ENCODE results near the gene TNNT1.
"Not testable (repeated sequence)": the region's sequence is repeated elsewhere in the genome, so short reads cannot be mapped to it uniquely, and the experiment has no call there.

The TNNT1 gene

GRCh38 chr19:55178781-55179599 is 30.0 kb upstream of the TNNT1 start:
- Histone ChIP-seq H3K9me3 (ENCODE audit: control insufficient read depth, insufficient read depth, low read length) (no peaks in the 10 kb centered on the region), H3K4me3 (ENCODE audit: low read depth, low read length) (peak overlapping the region; percentile 75), H3K27ac (ENCODE audit: low read depth, low read length) (peak overlapping the region; percentile 32), H3K36me3 (ENCODE audit: control insufficient read depth, insufficient read depth, low read length) (no peaks in the 10 kb centered on the region), H3K9ac (ENCODE audit: low read depth, low read length) (no peak overlapping the region), H3K4me1 (ENCODE audit: control insufficient read depth, insufficient read depth, low read length) (peaks cover 7% of the 10 kb centered on the region; the same call in 1 of the 2 replicates), H3K27me3 (ENCODE audit: control insufficient read depth, insufficient read depth, low read length) (peaks cover 51% of the 10 kb centered on the region)

GRCh38 chr19:55176076-55176475 is 27.1 kb upstream of the TNNT1 start:
- Histone ChIP-seq H3K36me3 (ENCODE audit: control insufficient read depth, insufficient read depth, low read length) (no peaks in the 10 kb centered on the region), H3K9ac (ENCODE audit: low read depth, low read length) (no peak overlapping the region), H3K27me3 (ENCODE audit: control insufficient read depth, insufficient read depth, low read length) (peaks cover 63% of the 10 kb centered on the region), H3K4me1 (ENCODE audit: control insufficient read depth, insufficient read depth, low read length) (peaks cover 13% of the 10 kb centered on the region; the same call in 1 of the 2 replicates), H3K4me3 (ENCODE audit: low read depth, low read length) (no peak overlapping the region), H3K9me3 (ENCODE audit: control insufficient read depth, insufficient read depth, low read length) (no peaks in the 10 kb centered on the region), H3K27ac (ENCODE audit: low read depth, low read length) (no peak overlapping the region)

DNA sequence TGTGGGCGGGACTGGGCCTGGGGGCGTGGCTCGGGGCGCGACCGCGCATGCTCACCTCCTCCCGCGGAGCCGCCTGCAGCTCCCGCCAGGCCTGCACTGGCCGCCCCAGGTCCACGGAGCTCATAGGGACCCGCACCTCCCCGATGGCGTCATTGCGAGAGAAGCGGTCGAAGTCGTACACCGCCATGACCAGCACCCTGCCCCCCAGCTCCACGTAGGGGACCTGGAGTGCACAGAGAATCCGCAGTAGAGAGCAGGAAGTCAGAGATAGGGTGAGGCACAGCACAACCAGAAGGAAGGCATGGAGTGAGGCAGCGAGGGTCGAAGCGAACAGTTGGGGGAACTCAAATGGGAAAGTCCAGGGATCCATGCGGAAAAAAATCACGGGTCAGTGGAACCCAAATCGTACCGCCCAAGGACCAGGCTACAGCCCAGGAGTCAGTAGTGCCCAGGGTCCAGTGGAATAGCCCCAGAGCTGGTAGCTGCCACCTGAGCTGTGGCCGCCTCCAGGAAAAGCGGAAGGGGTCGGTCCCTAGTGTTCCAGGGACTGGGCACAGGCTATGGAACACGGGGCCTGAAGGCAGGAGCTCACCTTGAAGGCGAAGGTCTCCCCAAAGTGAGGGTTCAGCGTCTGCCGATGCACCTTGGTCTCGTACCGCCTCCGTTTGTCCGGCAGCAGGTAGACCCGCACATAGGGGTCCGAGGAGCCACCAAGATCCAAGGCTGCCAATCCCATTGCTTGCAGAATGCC is 26.3 kb upstream of the TNNT1 start:
- Histone ChIP-seq H3K27ac (ENCODE audit: low read depth, low read length) (no peak overlapping the region), H3K9ac (ENCODE audit: low read depth, low read length) (no peak overlapping the region), H3K4me3 (ENCODE audit: low read depth, low read length) (no peak overlapping the region), H3K27me3 (ENCODE audit: control insufficient read depth, insufficient read depth, low read length) (peaks cover 63% of the 10 kb centered on the region), H3K36me3 (ENCODE audit: control insufficient read depth, insufficient read depth, low read length) (no peaks in the 10 kb centered on the region), H3K4me1 (ENCODE audit: control insufficient read depth, insufficient read depth, low read length) (peaks cover 13% of the 10 kb centered on the region; the same call in 1 of the 2 replicates), H3K9me3 (ENCODE audit: control insufficient read depth, insufficient read depth, low read length) (no peaks in the 10 kb centered on the region)

DNA sequence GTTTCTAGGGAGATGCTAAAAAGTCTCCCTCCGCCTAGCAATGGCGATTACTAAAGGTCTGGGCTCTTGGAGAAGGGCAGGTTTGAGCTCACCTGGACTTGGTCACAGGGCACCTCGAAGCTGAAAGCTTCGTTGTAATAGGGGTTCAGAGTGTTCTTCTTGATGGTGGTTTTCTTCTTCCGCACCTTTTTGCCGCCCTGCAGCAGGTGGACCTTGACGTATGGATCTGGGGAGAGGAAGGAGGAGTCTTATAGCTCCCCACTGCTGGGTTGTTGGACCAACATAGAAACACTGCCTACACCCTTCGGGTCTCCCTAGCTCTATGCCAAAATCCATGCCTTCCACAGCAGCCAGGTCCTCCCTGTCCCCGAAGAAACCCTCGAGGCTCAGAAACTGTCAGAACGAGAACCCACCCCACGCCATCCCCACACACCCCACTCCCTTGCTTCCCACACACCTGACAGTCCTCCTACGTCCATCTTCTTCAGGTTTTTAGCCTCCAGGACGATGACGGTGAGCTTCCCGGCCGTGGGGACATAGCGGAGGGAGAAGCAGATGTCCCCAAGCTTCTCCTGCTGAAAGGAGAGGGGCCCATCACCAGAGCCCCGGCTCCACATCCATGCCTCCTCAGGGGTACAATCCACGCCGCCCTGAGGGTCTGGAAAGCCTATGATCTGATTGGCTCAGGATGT is 25.6 kb upstream of the TNNT1 start:
- no peaks in the 10 kb centered on the region for H3K36me3 ChIP-seq (ENCODE audit: control insufficient read depth, insufficient read depth, low read length)
- H3K4me1 ChIP-seq (ENCODE audit: control insufficient read depth, insufficient read depth, low read length) = peaks cover 12% of the 10 kb centered on the region; the same call in 1 of the 2 replicates
- H3K4me3 ChIP-seq (ENCODE audit: low read depth, low read length) = peak overlapping the region; percentile 72; the same call in 1 of the 2 replicates
- H3K27me3 ChIP-seq (ENCODE audit: control insufficient read depth, insufficient read depth, low read length) = peaks cover 65% of the 10 kb centered on the region
- H3K27ac ChIP-seq (ENCODE audit: low read depth, low read length) = no peak overlapping the region
- H3K9ac ChIP-seq (ENCODE audit: low read depth, low read length) = no peak overlapping the region
- H3K9me3 ChIP-seq (ENCODE audit: control insufficient read depth, insufficient read depth, low read length) = no peaks in the 10 kb centered on the region

- Histone ChIP-seq H3K36me3 (ENCODE audit: control insufficient read depth, insufficient read depth, low read length) (no peaks in the 10 kb centered on the region), H3K27me3 (ENCODE audit: control insufficient read depth, insufficient read depth, low read length) (peaks cover 62% of the 10 kb centered on the region), H3K9me3 (ENCODE audit: control insufficient read depth, insufficient read depth, low read length) (no peaks in the 10 kb centered on the region), H3K4me1 (ENCODE audit: control insufficient read depth, insufficient read depth, low read length) (peaks cover 9% of the 10 kb centered on the region; the same call in 1 of the 2 replicates), H3K9ac (ENCODE audit: low read depth, low read length) (no peak overlapping the region), H3K4me3 (ENCODE audit: low read depth, low read length) (peak overlapping the region; percentile 72), H3K27ac (ENCODE audit: low read depth, low read length) (no peak overlapping the region)
These were observed 24.9 kb upstream of the TNNT1 start for GRCh38 chr19:55173714-55174409.

- Histone ChIP-seq H3K4me1 (ENCODE audit: control insufficient read depth, insufficient read depth, low read length) (peaks cover 9% of the 10 kb centered on the region; the same call in 1 of the 2 replicates), H3K9ac (ENCODE audit: low read depth, low read length) (no peak overlapping the region), H3K27ac (ENCODE audit: low read depth, low read length) (no peak overlapping the region), H3K36me3 (ENCODE audit: control insufficient read depth, insufficient read depth, low read length) (no peaks in the 10 kb centered on the region), H3K9me3 (ENCODE audit: control insufficient read depth, insufficient read depth, low read length) (no peaks in the 10 kb centered on the region), H3K27me3 (ENCODE audit: control insufficient read depth, insufficient read depth, low read length) (peaks cover 62% of the 10 kb centered on the region), H3K4me3 (ENCODE audit: low read depth, low read length) (peak overlapping the region; percentile 72)
These were observed 24.2 kb upstream of the TNNT1 start for GRCh38 chr19:55173186-55173713.

DNA sequence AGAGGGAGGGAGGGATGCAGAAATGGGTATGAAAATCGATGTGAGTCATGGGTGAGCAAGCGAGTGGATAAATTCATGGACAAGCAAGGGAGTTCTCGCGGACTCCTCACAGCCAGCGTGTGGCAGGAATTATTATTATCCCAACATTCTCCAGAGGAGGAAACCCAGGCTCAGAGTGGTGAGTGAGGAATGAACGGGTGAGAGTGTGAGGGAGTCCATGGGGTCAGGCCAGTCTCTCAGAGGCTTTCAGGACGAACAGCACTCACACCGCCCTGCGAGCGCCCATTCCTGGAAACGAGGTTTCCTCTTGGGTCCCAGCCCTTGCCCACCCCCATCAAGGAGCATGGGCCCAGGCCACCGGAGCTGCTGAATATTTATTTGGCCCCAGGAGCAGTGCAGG is 23.7 kb upstream of the TNNT1 start:
- Histone ChIP-seq H3K4me1 (ENCODE audit: control insufficient read depth, insufficient read depth, low read length) (peaks cover 9% of the 10 kb centered on the region; the same call in 1 of the 2 replicates), H3K9me3 (ENCODE audit: control insufficient read depth, insufficient read depth, low read length) (no peaks in the 10 kb centered on the region), H3K36me3 (ENCODE audit: control insufficient read depth, insufficient read depth, low read length) (no peaks in the 10 kb centered on the region), H3K27ac (ENCODE audit: low read depth, low read length) (no peak overlapping the region), H3K27me3 (ENCODE audit: control insufficient read depth, insufficient read depth, low read length) (peaks cover 63% of the 10 kb centered on the region), H3K4me3 (ENCODE audit: low read depth, low read length) (peak overlapping the region; percentile 72), H3K9ac (ENCODE audit: low read depth, low read length) (no peak overlapping the region)

DNA sequence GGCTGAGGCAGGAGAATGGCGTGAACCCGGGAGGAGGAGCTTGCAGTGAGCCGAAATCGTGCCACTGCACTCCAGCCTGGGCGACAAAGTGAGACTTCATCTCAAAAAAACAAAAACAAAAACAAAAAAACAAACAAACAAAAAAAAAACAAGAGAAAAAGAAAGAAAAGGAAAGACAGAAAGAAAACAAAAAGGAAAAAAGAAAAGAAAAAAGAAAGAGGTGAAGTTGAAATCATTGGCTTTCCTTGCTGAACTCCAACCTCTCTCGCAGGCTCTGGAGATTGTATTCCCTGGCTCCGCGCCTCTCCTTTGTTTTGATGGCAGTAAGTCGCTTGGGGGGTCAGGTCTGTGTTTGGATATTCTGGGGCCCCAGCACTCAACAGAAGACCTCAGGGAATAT is 23.3 kb upstream of the TNNT1 start:
- not testable (repeated sequence) for H3K27ac ChIP-seq (ENCODE audit: low read depth, low read length); H3K36me3 ChIP-seq (ENCODE audit: control insufficient read depth, insufficient read depth, low read length); H3K4me1 ChIP-seq (ENCODE audit: control insufficient read depth, insufficient read depth, low read length); H3K9me3 ChIP-seq (ENCODE audit: control insufficient read depth, insufficient read depth, low read length); H3K9ac ChIP-seq (ENCODE audit: low read depth, low read length)
- peak overlapping the region; percentile 72; the same call in 1 of the 2 replicates for H3K4me3 ChIP-seq (ENCODE audit: low read depth, low read length)
- H3K27me3 ChIP-seq (ENCODE audit: control insufficient read depth, insufficient read depth, low read length) = peaks cover 66% of the 10 kb centered on the region

GRCh38 chr19:55171440-55171839 is 22.4 kb upstream of the TNNT1 start:
- Histone ChIP-seq H3K36me3 (ENCODE audit: control insufficient read depth, insufficient read depth, low read length) (no peaks in the 10 kb centered on the region), H3K9ac (ENCODE audit: low read depth, low read length) (no peak overlapping the region), H3K4me3 (ENCODE audit: low read depth, low read length) (no peak overlapping the region), H3K4me1 (ENCODE audit: control insufficient read depth, insufficient read depth, low read length) (peaks cover 12% of the 10 kb centered on the region; the same call in 1 of the 2 replicates), H3K27me3 (ENCODE audit: control insufficient read depth, insufficient read depth, low read length) (peaks cover 61% of the 10 kb centered on the region), H3K27ac (ENCODE audit: low read depth, low read length) (no peak overlapping the region), H3K9me3 (ENCODE audit: control insufficient read depth, insufficient read depth, low read length) (no peaks in the 10 kb centered on the region)

DNA sequence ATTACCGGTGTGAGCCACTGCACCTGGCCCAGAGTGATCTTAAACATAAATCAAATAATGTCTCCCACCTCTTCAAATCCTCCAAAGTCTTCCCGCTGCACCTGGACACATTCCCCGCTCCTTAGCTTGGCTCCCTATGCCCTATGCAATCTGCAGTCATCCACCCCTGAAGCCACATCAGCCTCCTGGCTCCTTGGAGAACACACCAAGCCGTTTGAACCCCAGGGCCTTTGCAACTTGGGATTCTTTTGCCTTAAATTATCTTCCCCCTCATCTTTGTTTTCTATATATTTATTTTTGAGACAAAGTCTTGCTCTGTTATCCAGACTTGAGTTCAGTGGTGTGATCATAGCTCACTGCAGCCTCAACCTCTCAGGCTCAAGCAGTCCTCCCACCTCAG is 20.1 kb upstream of the TNNT1 start:
- Histone ChIP-seq H3K9ac (ENCODE audit: low read depth, low read length) (no peak overlapping the region), H3K4me1 (ENCODE audit: control insufficient read depth, insufficient read depth, low read length) (peaks cover 10% of the 10 kb centered on the region; the same call in 1 of the 2 replicates), H3K9me3 (ENCODE audit: control insufficient read depth, insufficient read depth, low read length) (no peaks in the 10 kb centered on the region), H3K4me3 (ENCODE audit: low read depth, low read length) (no peak overlapping the region), H3K27ac (ENCODE audit: low read depth, low read length) (no peak overlapping the region), H3K27me3 (ENCODE audit: control insufficient read depth, insufficient read depth, low read length) (peaks cover 42% of the 10 kb centered on the region), H3K36me3 (ENCODE audit: control insufficient read depth, insufficient read depth, low read length) (no peaks in the 10 kb centered on the region)

Data from HUES48 (cell line).